Osteoblast (primary cell): ENCODE results near the gene GPN1. TPM values are rescaled to one million over a fixed set of nuclear protein-coding genes. Genes with fewer than 3 reads are reported as not detected.

ENCODE experiments used
- DNase-seq: peaks from one replicate; pipeline ENCODE4 v3.0.0; 2011; ENCODE audit warnings: low spot score, mixed read lengths; ENCODE audit not compliant: insufficient read length; ENCODE audit errors: missing footprints
- H2AFZ ChIP-seq: 2 replicates; pipeline ENCODE4 v1.6.0; 2011; ENCODE audit warnings: mild to moderate bottlenecking, low read length
- H3K27ac ChIP-seq: 2 replicates; pipeline ENCODE4 v1.5.1; 2011; ENCODE audit warnings: mild to moderate bottlenecking, low read depth, low read length, moderate library complexity
- H3K27me3 ChIP-seq: 2 replicates; pipeline ENCODE4 v1.6.0; 2012; ENCODE audit warnings: mild to moderate bottlenecking, control low read depth, inconsistent platforms, low read length, moderate library complexity; ENCODE audit not compliant: insufficient read depth
- H3K36me3 ChIP-seq: 2 replicates; pipeline ENCODE4 v1.5.1; 2011; ENCODE audit warnings: mild to moderate bottlenecking, low read length, control low read depth, moderate library complexity; ENCODE audit not compliant: insufficient read depth
- H3K4me1 ChIP-seq: 2 replicates; pipeline ENCODE4 v1.5.1; 2011; ENCODE audit warnings: mild to moderate bottlenecking, low read length, control low read depth, moderate library complexity; ENCODE audit not compliant: insufficient read depth
- H3K4me2 ChIP-seq: 2 replicates; pipeline ENCODE4 v1.6.0; 2011; ENCODE audit warnings: mild to moderate bottlenecking, low read length; ENCODE audit not compliant: insufficient read depth
- H3K4me3 ChIP-seq: fragments of 200-600 bp; sonication (generic); 3 replicates; pipeline ENCODE4 v1.5.1; 2012; ENCODE audit warnings: mild to moderate bottlenecking, low read length, inconsistent platforms; ENCODE audit not compliant: insufficient read depth
- H3K79me2 ChIP-seq: 2 replicates; pipeline ENCODE4 v1.6.0; 2012; ENCODE audit warnings: mild to moderate bottlenecking, low read length, control low read depth, inconsistent platforms; ENCODE audit not compliant: insufficient read depth
- H3K9me3 ChIP-seq: 2 replicates; pipeline ENCODE4 v1.5.1; 2011; ENCODE audit warnings: low read depth, low read length, control low read depth
- H4K20me1 ChIP-seq: 2 replicates; pipeline ENCODE4 v1.6.0; 2012; ENCODE audit warnings: mild to moderate bottlenecking, low read length, control low read depth; ENCODE audit not compliant: insufficient read depth
- CTCF ChIP-seq: IDR thresholded peaks from 2 replicates; pipeline ENCODE4 v1.5.1; 2011; ENCODE audit warnings: mild to moderate bottlenecking, low read depth, low read length, moderate library complexity; ENCODE audit errors: extremely low read depth
- small RNA-seq: library from RNA; depleted of rRNA; stranded (forward); fragments of <200 nt; gene quantifications from one replicate; pipeline ENCODE3, GENCODE V24; 2012
- total RNA-seq: library from RNA; depleted of rRNA; stranded (reverse); fragments of >200 nt; gene quantifications from 2 replicates; pipeline ENCODE4 v1.2.3, GENCODE V29; 2012

Gene GPN1
- total RNA-seq, 1 donor, result 27.5 TPM

GRCh38 chr2:27687232-27687631, 58.4 kb downstream of the GPN1 start:
- Histone ChIP-seq H3K9me3 (no peaks in the 10 kb centered on the region), H3K27ac (no peak overlapping the region), H3K4me1 (peaks cover 14% of the 10 kb centered on the region), H4K20me1 (no peaks in the 10 kb centered on the region), H3K36me3 (peaks cover 50% of the 10 kb centered on the region), H2AFZ (no peak overlapping the region), H3K4me3 (no peak overlapping the region), H3K4me2 (no peak overlapping the region), H3K79me2 (no peaks in the 10 kb centered on the region), H3K27me3 (no peaks in the 10 kb centered on the region)
- TF ChIP-seq CTCF, result no peak
- no peak for DNase-seq

- no peak overlapping the region for H3K27ac ChIP-seq
- H2AFZ ChIP-seq, result no peak overlapping the region
- H3K4me3 ChIP-seq, result no peak overlapping the region
- no peaks in the 10 kb centered on the region for H3K79me2 ChIP-seq
- no peaks in the 10 kb centered on the region for H4K20me1 ChIP-seq
- H3K36me3 ChIP-seq, result peaks cover 49% of the 10 kb centered on the region
- H3K4me1 ChIP-seq, result no peaks in the 10 kb centered on the region
- no peaks in the 10 kb centered on the region for H3K27me3 ChIP-seq
- H3K9me3 ChIP-seq, result no peaks in the 10 kb centered on the region
- H3K4me2 ChIP-seq, result no peak overlapping the region
- no peak for TF ChIP-seq CTCF
- no peak for DNase-seq
These were observed 60.6 kb downstream of the GPN1 start for GRCh38 chr2:27689424-27689823.

GRCh38 chr2:27690052-27690451, 61.2 kb downstream of the GPN1 start:
- no peak for DNase-seq
- H3K4me1 ChIP-seq, result no peaks in the 10 kb centered on the region
- H2AFZ ChIP-seq, result no peak overlapping the region
- no peaks in the 10 kb centered on the region for H3K27me3 ChIP-seq
- no peaks in the 10 kb centered on the region for H3K9me3 ChIP-seq
- no peaks in the 10 kb centered on the region for H3K79me2 ChIP-seq
- H3K4me2 ChIP-seq, result no peak overlapping the region
- H3K36me3 ChIP-seq, result peaks cover 46% of the 10 kb centered on the region
- no peak overlapping the region for H3K4me3 ChIP-seq
- H3K27ac ChIP-seq, result no peak overlapping the region
- no peak for TF ChIP-seq CTCF
- no peaks in the 10 kb centered on the region for H4K20me1 ChIP-seq

- Histone ChIP-seq H4K20me1 (no peaks in the 10 kb centered on the region), H3K4me1 (peaks cover 8% of the 10 kb centered on the region), H3K27me3 (no peaks in the 10 kb centered on the region), H3K79me2 (no peaks in the 10 kb centered on the region), H3K36me3 (peaks cover 18% of the 10 kb centered on the region), H3K4me2 (no peak overlapping the region), H3K27ac (no peak overlapping the region), H3K4me3 (no peak overlapping the region), H3K9me3 (no peaks in the 10 kb centered on the region), H2AFZ (no peak overlapping the region)
- no peak for DNase-seq
- no peak for TF ChIP-seq CTCF
These were observed 68.8 kb downstream of the GPN1 start for GRCh38 chr2:27697660-27698059.

Small RNAs within 50 kb of the gene (small RNA-seq; reads per million reads assigned to genes)
- not detected for gene RF00340

Other genes starting within 250 kb of the GPN1 start
- gene ZNF513, start 248.3 kb upstream of the GPN1 start, total RNA-seq, result 6.2 and 8.3 TPM in 2 replicates
- gene PPM1G, start 219.5 kb upstream of the GPN1 start, total RNA-seq, result 56.6 and 65.5 TPM in 2 replicates
- gene NRBP1, start 200.4 kb upstream of the GPN1 start, total RNA-seq, result 147 and 151 TPM in 2 replicates
- gene KRTCAP3, start 186.7 kb upstream of the GPN1 start, total RNA-seq, result under 0.01 and 0.72 TPM in 2 replicates
- gene IFT172, start 139.3 kb upstream of the GPN1 start, total RNA-seq, result 33.3 and 35.5 TPM in 2 replicates
- 21.2 and 21.4 TPM in 2 replicates for gene FNDC4, start 133.8 kb upstream of the GPN1 start, total RNA-seq
- 1.2 and 1.4 TPM in 2 replicates for gene GCKR, start 132.2 kb upstream of the GPN1 start, total RNA-seq
- 21.4 and 21.8 TPM in 2 replicates for gene ZNF512, start 46.0 kb upstream of the GPN1 start, total RNA-seq
- gene CCDC121, start within 50 bp of the GPN1 start, total RNA-seq, result 1.1 and 1.2 TPM in 2 replicates
- gene SUPT7L, start 34.6 kb downstream of the GPN1 start, total RNA-seq, result 44.2 and 50.3 TPM in 2 replicates
- gene SLC4A1AP, start 34.8 kb downstream of the GPN1 start, total RNA-seq, result 24.8 and 27.9 TPM in 2 replicates
- 63.1 and 105 TPM in 2 replicates for gene MRPL33, start 142.7 kb downstream of the GPN1 start, total RNA-seq